Mucosa of descending colon (tissue), 3 donors: ENCODE results near the gene RHEBL1. TPM values are rescaled to one million over a fixed set of nuclear protein-coding genes. Genes with fewer than 3 reads are reported as not detected.

Experiments used
- ATAC-seq: fragments of 200-7000 bp; cut with Tn5 transposase; one replicate; pipeline ENCODE4 v1.9.1; 2020; ENCODE audit warnings: mild to moderate bottlenecking, moderate library complexity
- DNase-seq, 3 donors: peaks; one replicate each; pipeline ENCODE4 v3.0.0-alpha.2; 2020
- H3K36me3 ChIP-seq: fragments of 200-600 bp; one replicate; pipeline ENCODE4 v1.8.0; 2021; ENCODE audit warnings: low read depth, mild to moderate bottlenecking
- H3K4me1 ChIP-seq: fragments of 200-600 bp; one replicate; pipeline ENCODE4 v1.8.0; 2021; ENCODE audit warnings: low read depth, mild to moderate bottlenecking
- H3K4me3 ChIP-seq: fragments of 200-600 bp; one replicate; pipeline ENCODE4 v1.8.0; 2021; ENCODE audit warnings: mild to moderate bottlenecking
- H3K9me3 ChIP-seq: fragments of 200-600 bp; one replicate; pipeline ENCODE4 v1.8.0; 2021; ENCODE audit warnings: mild to moderate bottlenecking
- CTCF ChIP-seq: fragments of 200-600 bp; IDR thresholded peaks from one replicate; pipeline ENCODE4 v1.8.0; 2022; ENCODE audit warnings: antibody characterized with exemption, mild to moderate bottlenecking
- intact Hi-C, 2 donors: fragments of 100-400 bp; cut with DNase I in 1 of 2; cut with micrococcal nuclease in 1 of 2; formaldehyde crosslinking; loops; one replicate each; pipeline versions ENCODE4 v1.11.0 to v1.11.1; 2022; cut with DNase I, micrococcal nuclease
- total RNA-seq, 3 donors: library from RNA; stranded (reverse); fragmentation: NEBNext Ultra II Directional in 2 of 3; extraction: Animal tissue kit (Norgen Biotek cat#: 25700) in 2 of 3; gene quantifications; one replicate each; pipeline versions ENCODE4 v1.2.1 to v1.2.4, GENCODE V29; 2021 to 2023
- donor health status: DM: no; HTN: no; CAD: no; lungs with moderate emphysema.
- donor health status: DM: no; HTN: no; CAD: no.
- donor health status: DM: no; HTN: yes; CAD: no.

Gene RHEBL1
- total RNA-seq, 3 donors from 2014 or later, result 0.23 to 0.58 (median 0.38) TPM

GRCh38 chr12:49027846-49028555 lies 41.8 kb downstream of the RHEBL1 start:
- H3K9me3 ChIP-seq, result no peaks in the 10 kb centered on the region
- peaks cover 30% of the 10 kb centered on the region for H3K36me3 ChIP-seq
- H3K4me3 ChIP-seq, result no peak overlapping the region
- no peaks in the 10 kb centered on the region for H3K4me1 ChIP-seq
- ATAC-seq (no peak), DNase-seq (no peak)
- no peak for TF ChIP-seq CTCF
- intact Hi-C loops, result no loop called here

GRCh38 chr12:49026678-49027480 lies 42.9 kb downstream of the RHEBL1 start:
- intact Hi-C loops, result no loop called here
- Histone ChIP-seq H3K36me3 (peaks cover 26% of the 10 kb centered on the region), H3K4me1 (no peaks in the 10 kb centered on the region), H3K9me3 (no peaks in the 10 kb centered on the region), H3K4me3 (no peak overlapping the region)
- ATAC-seq (no peak), DNase-seq (no peak)
- TF ChIP-seq CTCF, result no peak

GRCh38 chr12:49026101-49026500 lies 43.7 kb downstream of the RHEBL1 start:
- H3K36me3 ChIP-seq, result peaks cover 25% of the 10 kb centered on the region
- no peak for ATAC-seq
- H3K4me3 ChIP-seq, result no peak overlapping the region
- no peaks in the 10 kb centered on the region for H3K9me3 ChIP-seq
- H3K4me1 ChIP-seq, result no peaks in the 10 kb centered on the region
- TF ChIP-seq CTCF, result no peak
- no peak for DNase-seq
- intact Hi-C loops, result no loop called here

GRCh38 chr12:49025463-49025862 lies 44.3 kb downstream of the RHEBL1 start:
- intact Hi-C loops, result no loop called here
- ATAC-seq, result no peak
- Histone ChIP-seq H3K36me3 (peaks cover 25% of the 10 kb centered on the region), H3K4me3 (no peak overlapping the region), H3K9me3 (no peaks in the 10 kb centered on the region), H3K4me1 (no peaks in the 10 kb centered on the region)
- TF ChIP-seq CTCF, result no peak
- DNase-seq, result no peak

GRCh38 chr12:49024543-49024942 lies 45.2 kb downstream of the RHEBL1 start:
- intact Hi-C loops, result no loop called here
- DNase-seq (no peak), ATAC-seq (no peak)
- no peaks in the 10 kb centered on the region for H3K9me3 ChIP-seq
- peaks cover 25% of the 10 kb centered on the region for H3K36me3 ChIP-seq
- H3K4me3 ChIP-seq, result no peak overlapping the region
- no peak for TF ChIP-seq CTCF
- no peaks in the 10 kb centered on the region for H3K4me1 ChIP-seq
